Activated CD4-positive, alpha-beta memory T cell treated with anti-CD3 and anti-CD28 coated beads, Interleukin-2, amount 10 ng/mL, durations not matched to agents 7 days and 5 days (primary cell): ENCODE results near the gene SMIM43. TPM values are rescaled to one million over a fixed set of nuclear protein-coding genes. Genes with fewer than 3 reads are reported as not detected.
"Not testable (repeated sequence)": the region's sequence is repeated elsewhere in the genome, so short reads cannot be mapped to it uniquely, and the experiment has no call there.

Source experiments
- CTCF ChIA-PET: fragments of 350-600 bp; sonication (Branson Sonifier 250); formaldehyde crosslinking; loops from one replicate; lab custom pipeline; 2021; ENCODE audit warnings: antibody characterized with exemption, inconsistent platforms; lab: Charles Lee
- POLR2A ChIA-PET: fragments of 350-600 bp; sonication (Branson Sonifier 250); formaldehyde crosslinking; loops from one replicate; lab custom pipeline; 2021; ENCODE audit warnings: antibody characterized with exemption; lab: Charles Lee
- DNase-seq: peaks from one replicate; pipeline ENCODE4 v3.0.0-alpha.2; 2020
- H3K27ac Mint-ChIP-seq: one replicate; pipeline ENCODE4 v1.8.0; 2021; ENCODE audit warnings: mild to moderate bottlenecking, mixed read lengths
- H3K27me3 Mint-ChIP-seq: one replicate; pipeline ENCODE4 v1.8.0; 2021; ENCODE audit warnings: mixed read lengths
- H3K36me3 Mint-ChIP-seq: one replicate; pipeline ENCODE4 v1.8.0; 2021; ENCODE audit warnings: low read depth, mixed read lengths
- H3K4me1 Mint-ChIP-seq: one replicate; pipeline ENCODE4 v1.8.0; 2021; ENCODE audit warnings: mixed read lengths
- H3K4me3 Mint-ChIP-seq: one replicate; pipeline ENCODE4 v1.8.0; 2021; ENCODE audit warnings: mild to moderate bottlenecking, mixed read lengths
- H3K9me3 Mint-ChIP-seq: one replicate; pipeline ENCODE4 v1.8.0; 2021; ENCODE audit warnings: mixed read lengths
- total RNA-seq, 2 experiments: library from RNA; stranded (reverse); gene quantifications; one replicate each; pipeline ENCODE4 v1.2.3, GENCODE V29; 2021

Gene SMIM43
- total RNA-seq, 2 experiments from 2014 or later, result not detected

- H3K27me3 Mint-ChIP-seq, result peaks cover 31% of the 10 kb centered on the region
- no peak overlapping the region for H3K27ac Mint-ChIP-seq
- no peak overlapping the region for H3K4me3 Mint-ChIP-seq
- POLR2A ChIA-PET, result no interaction called here
- H3K36me3 Mint-ChIP-seq, result no peaks in the 10 kb centered on the region
- CTCF ChIA-PET, result no interaction called here
- peaks cover 1% of the 10 kb centered on the region for H3K4me1 Mint-ChIP-seq
- DNase-seq, result no peak
- H3K9me3 Mint-ChIP-seq, result no peaks in the 10 kb centered on the region
These were observed 11.8 kb upstream of the SMIM43 start for GRCh38 chr4:121776610-121777401.

- peaks cover 36% of the 10 kb centered on the region for H3K27me3 Mint-ChIP-seq
- H3K27ac Mint-ChIP-seq, result no peak overlapping the region
- no peaks in the 10 kb centered on the region for H3K36me3 Mint-ChIP-seq
- H3K9me3 Mint-ChIP-seq, result no peaks in the 10 kb centered on the region
- no peak overlapping the region for H3K4me3 Mint-ChIP-seq
- ChIA-PET CTCF (no interaction called here), POLR2A (no interaction called here)
- peaks cover 1% of the 10 kb centered on the region for H3K4me1 Mint-ChIP-seq
- no peak for DNase-seq
These were observed 8.9 kb upstream of the SMIM43 start for GRCh38 chr4:121773883-121774282.

- Mint-ChIP-seq H3K9me3 (no peaks in the 10 kb centered on the region), H3K36me3 (no peaks in the 10 kb centered on the region), H3K27ac (no peak overlapping the region), H3K27me3 (peaks cover 40% of the 10 kb centered on the region), H3K4me3 (no peak overlapping the region), H3K4me1 (no peaks in the 10 kb centered on the region)
- ChIA-PET POLR2A (no interaction called here), CTCF (no interaction called here)
- DNase-seq, result no peak
These were observed 6.9 kb upstream of the SMIM43 start for GRCh38 chr4:121771869-121772268.

DNA sequence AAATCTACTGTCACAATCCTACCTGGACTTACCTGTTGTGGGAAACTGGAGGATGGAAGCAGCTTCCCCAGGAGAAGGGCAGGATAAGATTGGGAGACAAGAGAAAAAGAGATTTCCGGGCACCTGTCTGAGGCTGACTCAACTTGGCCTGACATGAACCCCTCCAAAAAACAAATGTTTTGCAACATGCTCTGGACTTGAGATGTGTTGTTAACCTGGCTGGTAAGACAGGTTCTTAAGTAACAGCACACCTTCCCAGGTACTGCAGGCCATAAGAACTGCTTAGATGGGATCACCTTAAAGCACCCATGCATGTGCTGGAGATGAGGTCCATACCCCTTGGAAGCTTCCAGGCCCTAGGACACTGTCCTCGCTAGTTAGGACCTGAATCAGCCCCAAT lies 4.4 kb upstream of the SMIM43 start:
- H3K4me1 Mint-ChIP-seq, result peaks cover 4% of the 10 kb centered on the region
- ChIA-PET CTCF (no interaction called here), POLR2A (no interaction called here)
- no peaks in the 10 kb centered on the region for H3K36me3 Mint-ChIP-seq
- no peak for DNase-seq
- no peak overlapping the region for H3K27ac Mint-ChIP-seq
- peaks cover 58% of the 10 kb centered on the region for H3K27me3 Mint-ChIP-seq
- no peak overlapping the region for H3K4me3 Mint-ChIP-seq
- H3K9me3 Mint-ChIP-seq, result no peaks in the 10 kb centered on the region

GRCh38 chr4:121767166-121767565 lies 2.2 kb upstream of the SMIM43 start:
- Mint-ChIP-seq H3K36me3 (no peaks in the 10 kb centered on the region), H3K27me3 (peaks cover 71% of the 10 kb centered on the region), H3K27ac (no peak overlapping the region), H3K4me3 (no peak overlapping the region), H3K4me1 (peaks cover 8% of the 10 kb centered on the region), H3K9me3 (no peaks in the 10 kb centered on the region)
- CTCF ChIA-PET, result no interaction called here
- no peak for DNase-seq
- POLR2A ChIA-PET, result interaction anchor here (0.6 kb wide), 1 partner anchor 68 kb away, joined by 3 read pairs; no protein-coding TSS in a partner anchor

DNA sequence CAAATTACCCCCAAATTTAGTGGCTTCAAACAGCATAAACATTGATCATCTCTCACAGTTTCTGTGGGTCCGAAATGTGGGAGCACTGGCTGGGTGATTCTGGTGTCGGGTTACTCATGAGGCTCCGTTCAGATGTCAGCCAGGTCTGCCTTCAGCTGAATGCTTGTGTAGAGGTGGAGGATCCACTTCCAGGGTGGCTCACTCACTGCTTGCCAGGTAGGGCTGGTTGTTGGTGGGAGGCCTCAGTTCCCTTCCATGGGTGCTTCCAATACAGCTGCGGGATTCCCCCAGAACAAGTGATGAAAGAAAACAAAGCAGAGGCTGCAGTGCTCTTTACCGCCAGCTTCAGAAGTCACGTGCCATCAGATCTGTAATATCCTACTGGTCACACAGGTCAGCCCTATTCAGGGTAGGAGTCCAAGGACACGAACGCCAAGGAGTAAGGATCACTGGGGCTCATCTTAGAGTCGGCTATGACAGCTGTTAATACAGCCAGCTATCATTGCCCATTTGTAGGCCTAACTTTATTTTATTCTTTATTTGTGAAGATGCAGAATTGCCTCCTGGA lies 1.1 kb upstream of the SMIM43 start:
- Mint-ChIP-seq H3K36me3 (no peaks in the 10 kb centered on the region), H3K4me3 (no peak overlapping the region), H3K9me3 (no peaks in the 10 kb centered on the region), H3K4me1 (peaks cover 8% of the 10 kb centered on the region), H3K27ac (no peak overlapping the region), H3K27me3 (peaks cover 71% of the 10 kb centered on the region)
- POLR2A ChIA-PET, result no interaction called here
- CTCF ChIA-PET, result interaction anchor here (1.0 kb wide), 1 partner anchor 304 kb away, joined by 3 read pairs; no protein-coding TSS in a partner anchor
- no peak for DNase-seq

DNA sequence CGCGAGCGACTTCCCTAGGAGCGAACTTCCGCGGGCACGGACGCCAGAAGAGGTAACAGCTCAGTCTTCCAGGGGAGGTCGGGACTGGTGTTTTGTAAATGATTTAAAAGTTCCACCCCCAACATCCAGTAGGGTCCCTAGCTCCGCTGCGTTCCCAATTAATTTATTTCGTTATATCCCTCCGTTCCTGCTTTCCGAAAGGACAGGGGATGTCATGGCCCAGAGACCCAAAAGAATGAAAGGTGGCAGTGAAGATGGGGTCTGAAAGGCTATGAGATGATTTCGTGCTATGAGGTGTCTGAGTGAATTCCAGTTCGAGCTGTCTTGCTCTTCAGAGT lies 373 bp upstream of the SMIM43 start:
- Mint-ChIP-seq H3K27ac (no peak overlapping the region), H3K27me3 (peaks cover 69% of the 10 kb centered on the region)

GRCh38 chr4:121764303-121764701 lies 662 bp downstream of the SMIM43 start:
- no peaks in the 10 kb centered on the region for H3K36me3 Mint-ChIP-seq
- peaks cover 72% of the 10 kb centered on the region for H3K27me3 Mint-ChIP-seq
- H3K4me3 Mint-ChIP-seq, result peak overlapping the region; percentile 14
- ChIA-PET POLR2A (interaction anchor here (1.1 kb wide), 1 partner anchor 14 kb away, joined by 3 read pairs; no protein-coding TSS in a partner anchor), CTCF (no interaction called here)
- no peaks in the 10 kb centered on the region for H3K9me3 Mint-ChIP-seq
- no peak for DNase-seq
- H3K27ac Mint-ChIP-seq, result no peak overlapping the region
- peaks cover 8% of the 10 kb centered on the region for H3K4me1 Mint-ChIP-seq

More for the DNA sequence above, 373 bp upstream of the SMIM43 start:
- POLR2A ChIA-PET, result no interaction called here
- CTCF ChIA-PET, result no interaction called here
- no peaks in the 10 kb centered on the region for H3K9me3 Mint-ChIP-seq
- H3K36me3 Mint-ChIP-seq, result no peaks in the 10 kb centered on the region
- DNase-seq, result no peak
- H3K4me3 Mint-ChIP-seq, result peak overlapping the region; percentile 53
- H3K4me1 Mint-ChIP-seq, result peaks cover 8% of the 10 kb centered on the region

- POLR2A ChIA-PET, result no interaction called here
- Mint-ChIP-seq H3K4me1 (peaks cover 4% of the 10 kb centered on the region), H3K27ac (no peak overlapping the region), H3K36me3 (no peaks in the 10 kb centered on the region), H3K9me3 (no peaks in the 10 kb centered on the region), H3K27me3 (peaks cover 66% of the 10 kb centered on the region), H3K4me3 (no peak overlapping the region)
- CTCF ChIA-PET, result interaction anchor here (1.3 to 1.5 kb wide), 2 partner anchors 12 to 23 kb away, joined by 3 read pairs; no protein-coding TSS in a partner anchor
- DNase-seq, result no peak
These were observed 4.8 kb downstream of the SMIM43 start for GRCh38 chr4:121760205-121760604.

DNA sequence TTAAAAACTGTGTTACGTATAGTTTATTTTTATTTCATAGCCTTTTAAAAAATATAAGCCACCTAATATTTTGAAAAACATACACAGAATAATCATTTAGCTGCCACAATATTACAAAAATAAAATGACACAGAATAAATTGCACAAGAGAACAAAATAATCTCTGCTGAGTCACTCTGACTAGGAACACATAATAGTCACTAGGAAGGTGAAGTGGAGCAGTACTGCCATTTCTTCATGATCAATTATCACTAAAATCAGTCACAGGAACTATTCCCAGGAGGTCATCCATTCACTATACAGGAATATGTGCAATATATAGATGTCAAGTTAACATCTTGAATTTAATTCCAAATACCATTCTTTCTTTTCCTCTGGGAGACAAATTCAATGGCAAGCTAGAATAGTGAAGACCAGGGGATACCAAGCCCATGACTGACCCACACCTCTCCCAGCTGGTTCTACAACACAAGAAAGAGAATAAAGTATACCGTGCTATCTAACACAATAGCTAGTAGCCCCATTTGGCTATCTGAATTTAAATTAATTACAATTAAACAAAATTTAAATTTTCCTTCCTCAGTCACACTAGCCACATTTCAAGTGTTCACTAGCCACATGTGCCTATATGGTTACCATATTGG lies 5.9 kb downstream of the SMIM43 start:
- CTCF ChIA-PET, result interaction anchor here (1.3 kb wide), 1 partner anchor 11 kb away, joined by 3 read pairs; no protein-coding TSS in a partner anchor

GRCh38 chr4:121752142-121752541 lies 12.8 kb downstream of the SMIM43 start:
- H3K4me1 Mint-ChIP-seq, CTCF ChIA-PET, H3K9me3 Mint-ChIP-seq, DNase-seq, POLR2A ChIA-PET, H3K4me3 Mint-ChIP-seq, H3K36me3 Mint-ChIP-seq, H3K27ac Mint-ChIP-seq: not testable (repeated sequence)
- H3K27me3 Mint-ChIP-seq, result peaks cover 57% of the 10 kb centered on the region

More for the DNA sequence above, 5.9 kb downstream of the SMIM43 start:
- no peak for DNase-seq
- Mint-ChIP-seq H3K9me3 (no peaks in the 10 kb centered on the region), H3K36me3 (no peaks in the 10 kb centered on the region), H3K27me3 (peaks cover 66% of the 10 kb centered on the region), H3K4me3 (no peak overlapping the region), H3K4me1 (peaks cover 3% of the 10 kb centered on the region), H3K27ac (no peak overlapping the region)
- POLR2A ChIA-PET, result no interaction called here

DNA sequence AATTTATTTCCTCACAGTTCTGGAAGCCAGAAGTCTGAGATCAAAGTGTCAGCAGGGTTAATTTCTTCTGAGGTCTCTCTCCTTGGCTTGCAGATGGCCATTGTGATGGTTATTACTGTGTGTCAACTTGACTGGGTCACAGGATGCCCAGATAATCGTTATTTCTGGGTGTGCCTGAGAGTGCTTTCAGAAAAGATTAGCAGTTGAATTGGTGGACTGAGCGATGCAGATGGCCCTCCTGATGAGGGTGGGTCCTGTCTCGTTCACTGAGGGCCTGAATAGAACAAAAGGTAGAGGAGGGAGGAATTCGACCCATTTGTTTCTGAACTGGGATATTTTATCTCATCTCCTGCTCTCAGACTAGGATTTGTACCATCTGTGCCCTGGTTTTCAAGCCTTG lies 15.7 kb downstream of the SMIM43 start:
- H3K9me3 Mint-ChIP-seq, result peaks cover 2% of the 10 kb centered on the region

DNA sequence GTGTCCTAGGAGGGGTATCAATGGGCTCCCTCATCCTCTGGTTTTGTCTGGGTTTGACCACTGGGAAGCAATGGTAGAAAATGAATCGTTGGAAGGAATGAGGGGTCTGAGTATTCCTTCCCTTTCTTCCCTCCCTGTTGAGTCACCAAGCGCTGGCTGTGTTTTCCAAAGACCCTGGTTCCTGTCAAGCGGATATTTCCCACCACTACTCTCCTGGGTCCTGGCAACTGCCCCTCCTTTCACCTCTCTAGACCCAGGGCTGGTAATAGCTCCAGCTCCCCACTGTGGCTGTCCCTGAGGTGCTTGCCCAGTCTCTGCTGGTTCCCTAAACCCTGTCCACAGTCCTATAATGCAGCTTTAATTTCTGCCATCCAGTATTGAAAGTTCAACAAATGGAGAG lies 22.2 kb downstream of the SMIM43 start:
- Mint-ChIP-seq H3K27ac (no peak overlapping the region), H3K27me3 (peaks cover 12% of the 10 kb centered on the region), H3K4me1 (no peaks in the 10 kb centered on the region), H3K36me3 (no peaks in the 10 kb centered on the region), H3K9me3 (peaks cover 2% of the 10 kb centered on the region), H3K4me3 (no peak overlapping the region)
- CTCF ChIA-PET, result interaction anchor here (1.0 kb wide), 1 partner anchor 21 kb away, joined by 3 read pairs; no protein-coding TSS in a partner anchor
- no peak for DNase-seq
- POLR2A ChIA-PET, result no interaction called here

More for the DNA sequence above, 15.7 kb downstream of the SMIM43 start:
- no peak for DNase-seq
- Mint-ChIP-seq H3K4me3 (no peak overlapping the region), H3K27me3 (peaks cover 45% of the 10 kb centered on the region), H3K27ac (no peak overlapping the region), H3K4me1 (no peaks in the 10 kb centered on the region), H3K36me3 (no peaks in the 10 kb centered on the region)
- POLR2A ChIA-PET, result no interaction called here
- CTCF ChIA-PET, result no interaction called here
